T-helper 17 cell (primary cell): ENCODE results near the gene COMMD1. TPM values are rescaled to one million over a fixed set of nuclear protein-coding genes. Genes with fewer than 3 reads are reported as not detected.
"Not testable (repeated sequence)": the region's sequence is repeated elsewhere in the genome, so short reads cannot be mapped to it uniquely, and the experiment has no call there.

Experiments used
- ATAC-seq: fragments of 150-1000 bp; cut with Tn5 transposase; 2 replicates; pipeline ENCODE4 v1.10.0; 2021; ENCODE audit warnings: mild to moderate bottlenecking, moderate library complexity
- DNase-seq, 3 donors: peaks; one replicate each; pipeline versions ENCODE4 v3.0.0 to v3.0.0-alpha.2; 2020 to 2021
- H3K9me3 ChIP-seq: one replicate; pipeline ENCODE4 v1.7.0; 2013; ENCODE audit warnings: low read length, mild to moderate bottlenecking; ENCODE audit not compliant: control insufficient read depth, poor library complexity, severe bottlenecking
- H3K27ac Mint-ChIP-seq: one replicate; pipeline ENCODE4 v1.8.0; 2022; ENCODE audit warnings: mild to moderate bottlenecking, moderate library complexity, mixed read lengths
- H3K27me3 Mint-ChIP-seq: one replicate; pipeline ENCODE4 v1.8.0; 2022; ENCODE audit warnings: mixed read lengths
- H3K36me3 Mint-ChIP-seq: one replicate; pipeline ENCODE4 v1.8.0; 2022; ENCODE audit warnings: low read depth, mixed read lengths
- H3K4me1 Mint-ChIP-seq: one replicate; pipeline ENCODE4 v1.8.0; 2022; ENCODE audit warnings: mild to moderate bottlenecking, mixed read lengths
- H3K4me3 Mint-ChIP-seq: one replicate; pipeline ENCODE4 v1.8.0; 2022; ENCODE audit warnings: mild to moderate bottlenecking, moderate library complexity, mixed read lengths
- total RNA-seq, 4 donors: library from RNA in 2 of 4; stranded (reverse) in 2 of 4; gene quantifications; one replicate each; pipeline ENCODE4 v1.2.3 and lab custom pipeline; 2022 to 2026

COMMD1 gene
- total RNA-seq, 2 donors from 2014 or later, result 21.5 to 23.8 TPM

DNA sequence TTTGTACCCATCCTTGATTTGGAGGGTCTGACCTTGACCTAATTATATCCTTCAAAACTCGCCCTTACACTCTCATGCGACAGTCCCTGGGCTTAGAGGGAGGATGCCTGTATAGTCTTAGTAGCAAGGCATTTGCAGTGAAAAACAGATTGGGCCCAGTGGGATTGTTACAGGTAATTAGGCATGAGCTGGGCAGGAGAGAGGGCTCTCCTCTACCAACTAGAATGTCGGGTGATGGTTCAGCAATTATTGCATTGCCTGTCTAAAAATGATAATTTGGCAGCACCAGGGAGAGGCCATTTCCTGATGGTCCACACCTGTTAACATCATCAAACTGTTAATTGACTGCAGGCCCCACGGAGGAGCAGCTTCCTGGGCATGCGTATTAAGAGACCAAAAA, 32.4 kb downstream of the COMMD1 start:
- ATAC-seq (no peak), DNase-seq (no peak)
- H3K4me3 Mint-ChIP-seq, result no peak overlapping the region
- no peak overlapping the region for H3K27ac Mint-ChIP-seq
- H3K9me3 ChIP-seq, result no peaks in the 10 kb centered on the region
- no peaks in the 10 kb centered on the region for H3K27me3 Mint-ChIP-seq
- peaks cover 2% of the 10 kb centered on the region for H3K4me1 Mint-ChIP-seq
- H3K36me3 Mint-ChIP-seq, result no peaks in the 10 kb centered on the region

- H3K4me3 Mint-ChIP-seq, result no peak overlapping the region
- no peak overlapping the region for H3K27ac Mint-ChIP-seq
- ATAC-seq (no peak), DNase-seq (no peak)
- peaks cover 2% of the 10 kb centered on the region for H3K4me1 Mint-ChIP-seq
- H3K36me3 Mint-ChIP-seq, result no peaks in the 10 kb centered on the region
- H3K27me3 Mint-ChIP-seq, result no peaks in the 10 kb centered on the region
- H3K9me3 ChIP-seq, result no peaks in the 10 kb centered on the region
These were observed 33.0 kb downstream of the COMMD1 start for GRCh38 chr2:61938511-61938910.

DNA sequence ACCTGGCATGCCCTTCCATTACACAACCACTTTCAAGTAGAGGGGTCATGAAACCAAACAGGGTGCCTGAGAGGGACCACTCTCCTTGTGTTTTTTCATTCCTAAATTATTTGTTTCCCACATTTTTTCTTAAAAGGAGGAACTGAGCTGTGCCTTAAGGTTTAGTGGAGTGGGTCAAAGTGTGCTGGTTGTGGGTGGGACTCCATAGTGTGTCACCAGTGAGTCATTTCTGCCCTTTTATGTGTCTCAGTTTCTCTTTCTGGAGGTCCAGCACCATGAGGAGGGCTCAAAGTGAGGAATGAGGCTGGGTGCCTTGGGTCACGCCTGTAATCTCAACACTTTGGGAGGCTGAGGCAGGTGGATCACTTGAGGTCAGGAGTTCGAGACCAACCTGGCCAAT, 37.8 kb downstream of the COMMD1 start:
- no peak overlapping the region for H3K4me3 Mint-ChIP-seq
- H3K27me3 Mint-ChIP-seq, result no peaks in the 10 kb centered on the region
- H3K36me3 Mint-ChIP-seq, result no peaks in the 10 kb centered on the region
- H3K4me1 Mint-ChIP-seq, result no peaks in the 10 kb centered on the region
- no peak for ATAC-seq
- no peak for DNase-seq
- no peak overlapping the region for H3K27ac Mint-ChIP-seq
- no peaks in the 10 kb centered on the region for H3K9me3 ChIP-seq

DNA sequence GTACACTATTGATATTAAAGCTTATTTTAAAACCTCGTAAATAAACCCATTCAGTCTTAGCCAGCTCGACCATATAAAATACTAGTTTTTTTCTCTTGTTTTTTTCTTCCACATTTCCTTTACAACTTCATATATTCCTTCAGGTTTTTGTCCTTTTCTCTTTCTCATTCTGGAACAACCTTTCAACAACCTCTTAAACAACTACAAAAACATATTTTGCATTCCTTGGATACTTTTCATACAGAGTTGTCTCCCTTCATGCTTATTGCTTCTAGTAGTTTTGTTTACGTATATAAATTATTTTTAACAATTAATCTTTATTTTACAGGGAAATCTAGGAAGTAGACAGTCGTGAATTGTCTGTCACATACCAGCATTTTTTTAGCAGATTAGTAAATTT, 41.2 kb downstream of the COMMD1 start:
- DNase-seq (no peak), ATAC-seq (no peak)
- no peaks in the 10 kb centered on the region for H3K27me3 Mint-ChIP-seq
- H3K4me3 Mint-ChIP-seq, result no peak overlapping the region
- no peak overlapping the region for H3K27ac Mint-ChIP-seq
- H3K4me1 Mint-ChIP-seq, result peaks cover 6% of the 10 kb centered on the region
- no peaks in the 10 kb centered on the region for H3K9me3 ChIP-seq
- H3K36me3 Mint-ChIP-seq, result no peaks in the 10 kb centered on the region

GRCh38 chr2:61948661-61949457, 43.4 kb downstream of the COMMD1 start:
- no peak for ATAC-seq
- no peak overlapping the region for H3K27ac Mint-ChIP-seq
- DNase-seq, result no peak
- no peaks in the 10 kb centered on the region for H3K27me3 Mint-ChIP-seq
- no peak overlapping the region for H3K4me3 Mint-ChIP-seq
- H3K36me3 Mint-ChIP-seq, result no peaks in the 10 kb centered on the region
- no peaks in the 10 kb centered on the region for H3K9me3 ChIP-seq
- H3K4me1 Mint-ChIP-seq, result peaks cover 6% of the 10 kb centered on the region

- H3K4me1 Mint-ChIP-seq, result peaks cover 6% of the 10 kb centered on the region
- no peak overlapping the region for H3K4me3 Mint-ChIP-seq
- ATAC-seq (no peak), DNase-seq (no peak)
- H3K27me3 Mint-ChIP-seq, result no peaks in the 10 kb centered on the region
- H3K27ac Mint-ChIP-seq, result no peak overlapping the region
- no peaks in the 10 kb centered on the region for H3K9me3 ChIP-seq
- H3K36me3 Mint-ChIP-seq, result no peaks in the 10 kb centered on the region
These were observed 43.9 kb downstream of the COMMD1 start for GRCh38 chr2:61949458-61949713.

GRCh38 chr2:61949714-61950560, 44.5 kb downstream of the COMMD1 start:
- Mint-ChIP-seq H3K36me3 (no peaks in the 10 kb centered on the region), H3K4me1 (peaks cover 9% of the 10 kb centered on the region), H3K4me3 (no peak overlapping the region), H3K27me3 (no peaks in the 10 kb centered on the region), H3K27ac (no peak overlapping the region)
- H3K9me3 ChIP-seq, result no peaks in the 10 kb centered on the region
- ATAC-seq (no peak), DNase-seq (no peak)

DNA sequence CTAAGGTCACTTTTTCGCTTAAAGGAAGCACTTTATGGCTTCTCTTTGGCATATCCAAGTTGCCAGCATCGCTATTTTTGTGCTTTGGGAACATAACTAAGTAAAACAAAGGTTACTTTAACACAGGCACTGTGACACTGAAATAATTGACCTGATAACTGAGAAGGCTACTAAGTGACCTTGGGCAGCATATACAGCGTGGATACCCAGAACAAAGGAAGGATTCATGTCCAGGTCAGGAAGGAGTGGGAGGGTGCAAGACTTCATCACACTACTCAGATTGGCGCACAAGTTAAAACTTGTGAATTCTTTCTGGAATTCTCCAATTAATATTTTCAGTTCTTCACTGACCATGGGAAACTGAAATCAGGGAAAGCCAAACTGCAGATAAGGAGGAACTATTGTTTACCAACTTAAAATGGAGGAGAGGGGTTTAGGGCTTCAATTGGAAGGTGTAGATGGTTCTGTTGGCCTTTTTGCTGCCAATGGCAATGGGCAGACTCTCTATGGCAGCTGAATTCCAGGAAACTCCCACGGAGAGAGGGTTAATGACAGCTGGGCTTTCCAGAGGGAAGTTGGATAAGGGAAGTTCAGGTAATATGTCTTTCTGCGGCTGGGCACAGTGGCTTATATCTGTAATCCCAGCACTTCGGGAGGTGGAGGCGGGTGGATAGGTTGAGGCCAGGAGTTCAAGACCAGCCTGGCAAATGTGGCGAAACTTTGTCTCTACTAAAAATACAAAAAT, 45.3 kb downstream of the COMMD1 start:
- Mint-ChIP-seq H3K27me3 (no peaks in the 10 kb centered on the region), H3K4me3 (no peak overlapping the region), H3K4me1 (peaks cover 13% of the 10 kb centered on the region), H3K36me3 (no peaks in the 10 kb centered on the region), H3K27ac (no peak overlapping the region)
- H3K9me3 ChIP-seq, result no peaks in the 10 kb centered on the region
- ATAC-seq (no peak), DNase-seq (no peak)

GRCh38 chr2:61951881-61952280, 46.4 kb downstream of the COMMD1 start:
- ATAC-seq, result no peak
- no peaks in the 10 kb centered on the region for H3K27me3 Mint-ChIP-seq

DNA sequence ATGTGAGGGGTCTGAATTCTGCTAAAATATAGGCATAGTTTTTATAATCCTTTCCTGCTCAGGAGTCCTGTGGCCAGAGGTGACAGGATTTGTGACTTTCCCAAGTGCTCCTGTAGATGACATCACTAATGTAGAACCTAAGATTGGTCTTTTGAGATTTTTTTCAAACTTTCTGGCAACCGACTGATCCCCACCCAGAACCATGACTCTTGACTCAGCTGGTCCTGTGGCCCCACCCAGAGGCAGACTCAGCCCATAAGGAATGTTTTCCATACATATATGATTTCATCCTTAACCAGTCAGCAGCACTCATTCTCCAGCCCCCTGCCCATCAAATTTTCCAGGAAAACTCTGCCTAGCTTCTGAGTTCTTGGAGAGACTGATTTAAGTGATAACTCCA, 46.8 kb downstream of the COMMD1 start:
- Mint-ChIP-seq H3K27ac (no peak overlapping the region), H3K36me3 (no peaks in the 10 kb centered on the region), H3K4me1 (peaks cover 15% of the 10 kb centered on the region), H3K4me3 (no peak overlapping the region), H3K27me3 (no peaks in the 10 kb centered on the region)
- ATAC-seq (no peak), DNase-seq (no peak)
- no peaks in the 10 kb centered on the region for H3K9me3 ChIP-seq

More at GRCh38 chr2:61951881-61952280, 46.4 kb downstream of the COMMD1 start:
- no peaks in the 10 kb centered on the region for H3K9me3 ChIP-seq
- no peaks in the 10 kb centered on the region for H3K36me3 Mint-ChIP-seq
- H3K4me1 Mint-ChIP-seq, result peaks cover 15% of the 10 kb centered on the region
- no peak for DNase-seq
- no peak overlapping the region for H3K27ac Mint-ChIP-seq
- no peak overlapping the region for H3K4me3 Mint-ChIP-seq

DNA sequence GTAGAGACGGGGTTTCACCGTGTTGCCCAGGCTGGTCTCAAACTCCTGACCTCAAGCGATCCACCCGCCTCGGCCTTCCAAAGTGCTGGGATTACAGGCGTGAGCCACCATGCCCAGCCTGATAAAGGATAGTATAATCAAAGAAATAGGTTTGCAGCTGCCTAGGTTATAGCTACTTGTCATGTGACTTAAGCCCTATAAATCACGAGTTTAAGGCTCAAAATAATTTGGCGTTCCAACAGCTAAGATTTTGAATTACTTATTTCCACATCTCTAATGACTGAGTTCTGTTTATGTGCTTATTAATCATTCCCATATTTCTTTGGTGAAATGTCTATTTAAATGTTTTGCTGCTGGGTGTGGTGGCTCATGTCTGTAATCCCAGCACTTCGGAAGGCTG, 49.4 kb downstream of the COMMD1 start:
- H3K4me3 Mint-ChIP-seq, H3K9me3 ChIP-seq, H3K27ac Mint-ChIP-seq, ATAC-seq, DNase-seq, H3K36me3 Mint-ChIP-seq, H3K27me3 Mint-ChIP-seq: not testable (repeated sequence)
- H3K4me1 Mint-ChIP-seq, result peaks cover 13% of the 10 kb centered on the region

GRCh38 chr2:61959381-61960293, 54.2 kb downstream of the COMMD1 start:
- Mint-ChIP-seq H3K27ac (no peak overlapping the region), H3K36me3 (no peaks in the 10 kb centered on the region), H3K27me3 (no peaks in the 10 kb centered on the region), H3K4me1 (peaks cover 12% of the 10 kb centered on the region), H3K4me3 (no peak overlapping the region)
- DNase-seq, result no peak
- H3K9me3 ChIP-seq, result no peaks in the 10 kb centered on the region
- no peak for ATAC-seq
